Gastroesophageal sphincter (tissue), 4 donors: ENCODE data around the gene MYL12B. TPM values are rescaled to one million over a fixed set of nuclear protein-coding genes. Genes with fewer than 3 reads are reported as not detected.
A peak's percentile ranks its signal among the peaks of the same experiment; 100 is the strongest.

Source experiments
- ATAC-seq: fragments of 150-250 bp; one replicate; pipeline ENCODE4 v1.9.1; 2016; ENCODE audit warnings: mild to moderate bottlenecking, moderate library complexity
- H3K27ac ChIP-seq, 4 donors: fragments of 200-600 bp; sonication (generic) in 3 of 4; 1 replicate in 3 of 4; 2 replicates in 1 of 4; pipeline ENCODE4 v1.5.1; 2016 to 2019
- H3K27me3 ChIP-seq: fragments of 200-600 bp; sonication (generic); one replicate; pipeline ENCODE4 v1.5.1; 2019
- H3K36me3 ChIP-seq, 2 donors: fragments of 200-600 bp; sonication (generic); one replicate each; pipeline ENCODE4 v1.5.1; 2019; ENCODE audit warnings: control low read depth in 1 of 2
- H3K4me1 ChIP-seq, 3 donors: fragments of 200-600 bp; sonication (generic); 1 replicate in 2 of 3; 2 replicates in 1 of 3; pipeline ENCODE4 v1.5.1; 2016 to 2019; ENCODE audit warnings: control low read depth in 2 of 3
- H3K4me3 ChIP-seq, 2 donors: fragments of 200-600 bp; sonication (generic); one replicate each; pipeline ENCODE4 v1.5.1; 2019; ENCODE audit warnings: mild to moderate bottlenecking in 1 of 2, moderate library complexity in 1 of 2
- H3K9me3 ChIP-seq, 3 donors: fragments of 200-600 bp; sonication (generic); one replicate each; pipeline ENCODE4 v1.5.1; 2017 to 2019; ENCODE audit warnings: control low read depth in 2 of 3
- EP300 ChIP-seq: sonication (generic); formaldehyde crosslinking; IDR thresholded peaks from one replicate; pipeline ENCODE4 v1.6.1; 2017; ENCODE audit warnings: antibody characterized with exemption, mild to moderate bottlenecking
- POLR2A ChIP-seq, 2 donors: fragments of 450-650 bp; IDR thresholded peaks; one replicate each; pipeline ENCODE4 v1.6.1; 2017; ENCODE audit warnings: antibody characterized with exemption in 2 of 2, mild to moderate bottlenecking in 2 of 2, moderate library complexity in 1 of 2
- POLR2AphosphoS5 ChIP-seq: sonication (generic); formaldehyde crosslinking; IDR thresholded peaks from one replicate; pipeline ENCODE4 v1.6.1; 2017; ENCODE audit warnings: antibody characterized with exemption
- WGBS, 2 donors: methylation state at CpG; one replicate each; pipeline ENCODE4 v1.1.5; 2018; ENCODE audit warnings: low coverage in 1 of 2; 5-methylcytosine and 5-hydroxymethylcytosine counted together
- total RNA-seq, 4 donors: library from RNA; depleted of rRNA; stranded (reverse); fragments of >200 nt; gene quantifications; one replicate each; pipeline ENCODE4 v1.1.0, GENCODE V29; 2016
- TF ChIP-seq, protein P1 (sequence below), 4 experiments: fragments of 200-600 bp in 2 of 4; fragments of 450-650 bp in 2 of 4; sonication (generic) in 1 of 4; IDR thresholded peaks; one replicate each; pipeline ENCODE4 v1.5.1; 2017 to 2019; ENCODE audit warnings: antibody characterized with exemption in 4 of 4, mild to moderate bottlenecking in 2 of 4, moderate library complexity in 2 of 4

The MYL12B gene
- total RNA-seq, 4 donors from 2014 or later: 148 to 354 (median 233) TPM

DNA sequence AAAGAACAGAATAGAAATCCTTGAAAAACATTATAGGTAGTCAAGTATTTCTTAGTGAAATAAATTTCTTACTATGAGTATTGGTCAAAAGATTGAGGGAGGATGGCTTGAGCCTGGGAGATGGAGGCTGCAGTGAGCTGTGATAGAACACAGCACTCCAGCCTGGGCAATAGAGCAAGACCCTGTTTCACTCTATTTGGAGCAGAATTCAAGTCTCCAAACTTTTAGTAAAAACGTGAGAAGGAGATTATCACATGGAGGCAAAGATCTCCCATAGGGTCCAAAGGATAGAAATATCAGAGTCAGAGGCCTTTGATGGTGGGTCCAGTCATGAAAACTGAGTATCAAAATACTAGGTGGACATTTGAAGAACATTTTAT is 16.8 kb upstream of the MYL12B start:
- no peak for ATAC-seq
- Histone ChIP-seq H3K9me3 (no peaks in the 10 kb centered on the region), H3K36me3 (peaks cover 0 to 8% of the 10 kb centered on the region in 2 donors), H3K27me3 (no peaks in the 10 kb centered on the region), H3K27ac (peak overlapping the region in 1 of 4 donors; percentile 100), H3K4me3 (peak overlapping the region in 1 of 2 donors; percentile 97), H3K4me1 (peaks cover under 1 to 47% (median 5%) of the 10 kb centered on the region in 3 donors)
- WGBS, 2 donors: 58 to 73% methylated on average over 1 of the region's 1 CpG
- TF ChIP-seq POLR2A (IDR thresholded peaks at IDR 0.05) (no peak), EP300 (no peak), POLR2AphosphoS5 (no peak)
- TF ChIP-seq, protein P1, sequence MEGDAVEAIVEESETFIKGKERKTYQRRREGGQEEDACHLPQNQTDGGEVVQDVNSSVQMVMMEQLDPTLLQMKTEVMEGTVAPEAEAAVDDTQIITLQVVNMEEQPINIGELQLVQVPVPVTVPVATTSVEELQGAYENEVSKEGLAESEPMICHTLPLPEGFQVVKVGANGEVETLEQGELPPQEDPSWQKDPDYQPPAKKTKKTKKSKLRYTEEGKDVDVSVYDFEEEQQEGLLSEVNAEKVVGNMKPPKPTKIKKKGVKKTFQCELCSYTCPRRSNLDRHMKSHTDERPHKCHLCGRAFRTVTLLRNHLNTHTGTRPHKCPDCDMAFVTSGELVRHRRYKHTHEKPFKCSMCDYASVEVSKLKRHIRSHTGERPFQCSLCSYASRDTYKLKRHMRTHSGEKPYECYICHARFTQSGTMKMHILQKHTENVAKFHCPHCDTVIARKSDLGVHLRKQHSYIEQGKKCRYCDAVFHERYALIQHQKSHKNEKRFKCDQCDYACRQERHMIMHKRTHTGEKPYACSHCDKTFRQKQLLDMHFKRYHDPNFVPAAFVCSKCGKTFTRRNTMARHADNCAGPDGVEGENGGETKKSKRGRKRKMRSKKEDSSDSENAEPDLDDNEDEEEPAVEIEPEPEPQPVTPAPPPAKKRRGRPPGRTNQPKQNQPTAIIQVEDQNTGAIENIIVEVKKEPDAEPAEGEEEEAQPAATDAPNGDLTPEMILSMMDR (IDR thresholded peaks at IDR 0.05): no peak

- peak overlapping the region; percentile 93 to 97 for H3K4me3 ChIP-seq
- TF ChIP-seq, protein P1 (IDR thresholded peaks at IDR 0.05): peak; percentile 88 to 98 (median 97)
- TF ChIP-seq EP300: no peak
- peak; percentile 16 for TF ChIP-seq POLR2AphosphoS5
- H3K36me3 ChIP-seq: peaks cover 0 to 8% of the 10 kb centered on the region in 2 donors
- peak overlapping the region; percentile 96 to 100 (median 100) for H3K27ac ChIP-seq
- H3K9me3 ChIP-seq: no peaks in the 10 kb centered on the region
- peaks cover 2 to 56% (median 5%) of the 10 kb centered on the region in 3 donors for H3K4me1 ChIP-seq
- ATAC-seq: peak; percentile 69
- 12 to 13% methylated on average over 26 to 28 of the region's 29 CpGs for WGBS, 2 donors
- H3K27me3 ChIP-seq: no peaks in the 10 kb centered on the region
Observed at GRCh38 chr18:3245853-3246634, 15.9 kb upstream of the MYL12B start.

- WGBS, 2 donors: 44 to 72% methylated on average over 5 to 19 of the region's 23 CpGs
- Histone ChIP-seq H3K36me3 (peaks cover 0 to 8% of the 10 kb centered on the region in 2 donors), H3K4me3 (peak overlapping the region; percentile 93 to 97), H3K27ac (peak overlapping the region; percentile 96 to 100 (median 100)), H3K4me1 (peaks cover 5 to 62% (median 6%) of the 10 kb centered on the region in 3 donors), H3K9me3 (no peaks in the 10 kb centered on the region), H3K27me3 (no peaks in the 10 kb centered on the region)
- TF ChIP-seq, protein P1 (IDR thresholded peaks at IDR 0.05): no peak
- TF ChIP-seq POLR2A (IDR thresholded peaks at IDR 0.05) (no peak), POLR2AphosphoS5 (no peak), EP300 (no peak)
- no peak for ATAC-seq
Observed at GRCh38 chr18:3246635-3247239, 15.2 kb upstream of the MYL12B start.

DNA sequence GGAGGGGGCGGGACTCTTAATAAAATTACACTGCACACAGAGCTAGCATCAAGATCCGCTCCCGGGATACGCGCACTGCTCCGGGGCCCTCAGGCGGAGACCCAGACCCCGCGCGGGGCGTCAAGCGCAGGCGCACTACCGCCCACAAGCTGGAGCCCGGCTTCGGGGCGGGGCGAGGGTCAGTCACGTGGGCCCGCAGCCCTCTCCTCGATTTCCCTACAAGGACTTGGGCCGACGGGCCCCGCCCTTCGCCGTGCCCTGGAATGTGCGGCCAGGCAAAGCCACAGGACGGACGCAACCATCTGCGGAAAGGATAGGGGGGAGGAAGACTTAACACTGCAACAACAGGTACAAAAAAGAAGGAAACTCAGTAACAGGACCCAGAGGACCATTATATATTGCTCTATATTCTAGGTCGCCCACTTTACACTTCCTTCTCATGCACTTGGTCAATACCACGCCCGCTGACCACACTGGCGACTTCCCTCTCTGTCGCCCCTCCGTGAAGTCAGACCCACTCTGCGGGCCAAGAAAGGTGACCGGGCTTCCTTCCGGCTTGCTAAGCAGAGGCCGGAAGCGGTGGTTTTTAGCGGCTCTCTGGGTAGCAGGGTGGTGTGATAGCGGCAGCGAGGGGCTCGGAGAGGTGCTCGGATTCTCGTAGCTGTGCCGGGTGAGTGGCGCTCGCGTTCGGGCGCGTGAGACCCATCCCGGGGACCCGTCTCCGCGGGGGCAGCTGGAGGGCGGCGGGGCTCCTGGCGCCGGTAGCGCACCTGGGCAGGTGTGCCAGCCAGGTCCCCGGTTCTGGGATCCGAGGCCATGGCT is 14.5 kb upstream of the MYL12B start, which contains the start of gene MYL12A:
Gene MYL12A, plus strand, starts transcription at position 562 of the 822 bp plus-strand sequence. CDS start 5,447 bp downstream, outside the sequence.
- Histone ChIP-seq H3K27me3 (no peaks in the 10 kb centered on the region), H3K4me1 (peaks cover 5 to 70% (median 8%) of the 10 kb centered on the region in 3 donors), H3K27ac (peak within 1 kb of the TSS; percentile 96 to 100 (median 100)), H3K9me3 (no peaks in the 10 kb centered on the region), H3K4me3 (peak within 1 kb of the TSS; percentile 93 to 97), H3K36me3 (peaks cover 0 to 8% of the 10 kb centered on the region in 2 donors)
- peak; percentile 91 for ATAC-seq
- 0% methylated on average over 11 of the region's 65 CpGs; no CpG with 5 or more reads in 1 of the 2 donors for WGBS, 2 donors
- TF ChIP-seq POLR2AphosphoS5 (peak; percentile 99), EP300 (no peak), POLR2A (IDR thresholded peaks at IDR 0.05) (peak; percentile 90 to 93)
- TF ChIP-seq, protein P1 (IDR thresholded peaks at IDR 0.05): peak in 1 of 4 experiments; percentile 15
